GM21825 (cell line): ENCODE measurements around the gene UBE2E2.

Source experiments
- ATAC-seq: cut with Tn5 transposase; IDR thresholded peaks from one replicate; pipeline ENCODE4 v1.9.1; 2021; ENCODE audit warnings: mild to moderate bottlenecking, moderate library complexity; ENCODE audit not compliant: unreplicated experiment

The UBE2E2 gene

DNA sequence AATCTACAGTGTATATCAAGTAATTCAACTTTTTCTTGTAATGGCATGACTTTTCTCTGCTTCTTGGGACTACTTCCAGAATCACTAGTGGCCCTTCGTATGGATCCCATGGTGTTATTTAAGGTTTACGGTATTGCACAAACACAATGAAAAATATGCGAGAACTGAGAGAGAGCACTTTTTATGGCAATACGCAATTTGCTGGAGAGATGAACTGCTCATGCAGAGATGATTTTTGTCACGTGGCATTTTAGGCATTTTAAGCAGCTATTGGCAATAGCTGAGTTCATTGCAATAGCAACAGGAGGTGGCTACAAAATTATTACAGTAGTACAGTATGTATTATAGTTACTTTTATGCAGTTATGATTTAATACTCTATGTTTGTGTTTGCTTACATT, 294.0 kb downstream of the UBE2E2 start:
- ATAC-seq: no peak

GRCh38 chr3:23501201-23501802, 298.2 kb downstream of the UBE2E2 start:
- no peak for ATAC-seq

- no peak for ATAC-seq
These were observed 305.3 kb downstream of the UBE2E2 start for GRCh38 chr3:23508464-23508863.

GRCh38 chr3:23518441-23518840, 315.3 kb downstream of the UBE2E2 start:
- no peak for ATAC-seq

DNA sequence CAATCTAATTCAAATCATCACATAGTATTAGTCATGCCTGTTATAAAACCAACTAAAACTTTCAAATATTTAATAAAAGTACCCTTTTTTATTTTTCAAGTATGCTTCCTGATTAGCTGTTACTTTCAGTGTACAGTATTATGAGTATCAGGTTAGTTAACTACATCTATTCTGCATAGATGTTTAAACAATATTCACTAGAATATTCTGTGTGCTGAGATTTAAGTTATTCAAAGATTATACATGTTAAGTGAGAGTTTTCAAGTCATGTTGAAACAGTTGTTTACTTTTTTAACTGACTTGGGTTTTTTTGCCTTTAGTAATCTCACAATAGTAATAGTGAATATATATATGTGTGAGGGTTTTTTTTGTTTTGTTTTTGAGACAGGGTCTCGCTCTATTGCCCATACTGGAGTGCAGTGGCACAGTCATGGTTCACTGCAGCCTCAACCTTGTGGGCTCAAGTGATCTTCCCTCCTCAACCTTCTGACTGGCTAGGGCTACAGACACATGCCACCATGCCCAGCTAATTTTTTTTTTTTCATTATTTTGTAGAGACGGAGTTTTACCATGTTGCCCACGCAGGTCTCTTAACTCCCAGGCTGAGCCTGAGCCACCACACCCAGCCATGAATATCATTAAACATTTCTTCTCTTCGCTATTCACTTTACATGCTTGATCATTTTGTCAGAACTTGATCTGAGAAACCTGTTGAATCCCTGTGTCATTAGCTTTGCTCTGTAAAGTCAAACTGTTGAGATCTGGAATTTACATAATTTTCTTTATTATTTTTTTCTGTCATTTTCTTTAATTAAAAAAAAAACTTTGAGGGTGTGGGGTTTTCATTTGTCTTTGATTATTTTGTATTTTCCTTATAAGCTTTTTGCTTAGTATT, 316.4 kb downstream of the UBE2E2 start:
- ATAC-seq: no peak

DNA sequence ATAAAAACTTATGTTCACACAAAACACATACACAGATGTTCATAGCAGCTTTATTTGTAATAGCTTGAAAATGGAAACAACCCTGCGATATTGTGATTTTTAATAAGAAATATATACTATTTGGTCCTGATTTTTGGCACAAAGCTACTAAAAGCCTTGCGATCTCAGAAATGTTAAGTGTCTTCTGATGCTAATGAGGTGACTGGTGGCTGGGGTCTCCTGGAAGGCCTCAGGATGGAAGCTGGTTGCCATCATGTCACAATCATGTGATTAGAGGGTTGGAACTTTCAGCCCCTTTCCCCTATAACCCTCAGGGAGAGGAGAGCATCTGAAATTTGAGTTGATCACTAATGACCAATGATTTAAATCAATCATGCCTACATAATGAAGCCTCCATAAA, 324.2 kb downstream of the UBE2E2 start:
- ATAC-seq: no peak

GRCh38 chr3:23533596-23533995, 330.5 kb downstream of the UBE2E2 start:
- ATAC-seq: no peak

DNA sequence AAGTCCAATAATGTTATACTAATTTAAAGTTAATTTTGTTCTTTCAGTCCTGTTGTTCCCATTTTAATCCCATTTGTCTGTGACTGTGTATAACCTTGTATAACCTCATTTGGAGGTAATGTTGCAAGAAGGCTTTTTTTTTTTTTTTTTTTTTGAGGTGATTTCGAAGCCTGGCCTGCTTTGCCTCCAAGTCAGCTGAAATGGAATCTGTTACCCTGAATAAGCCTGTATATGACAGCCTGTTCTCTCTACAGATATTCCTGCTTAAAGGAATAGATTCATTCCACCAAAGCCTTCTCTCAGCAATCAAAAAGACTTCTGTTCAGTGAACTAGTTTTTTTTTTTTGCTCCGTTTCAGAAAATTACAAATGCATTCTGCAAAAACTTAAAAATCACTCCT, 330.9 kb downstream of the UBE2E2 start:
- ATAC-seq: no peak

DNA sequence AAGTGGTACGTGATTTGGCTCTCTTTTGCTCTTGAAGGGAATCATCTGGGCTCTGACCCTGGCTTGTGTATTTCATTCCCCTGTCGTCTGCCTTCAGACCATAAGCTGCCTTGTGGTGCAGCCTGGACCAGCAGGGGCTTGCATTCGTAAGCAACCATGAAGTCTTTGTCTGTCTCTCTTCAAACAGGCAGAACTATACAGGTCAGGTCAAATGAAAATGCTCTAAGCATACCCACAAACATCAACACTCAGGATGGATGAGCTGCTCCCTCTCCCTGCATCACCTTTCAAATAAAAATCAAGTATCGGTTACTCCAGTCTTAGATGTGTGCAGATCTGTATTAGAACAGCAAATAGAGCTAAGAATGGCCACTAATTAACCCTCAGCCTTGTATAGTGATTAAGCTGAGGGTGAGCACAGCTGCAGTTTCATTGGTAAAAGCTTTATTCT, 334.0 kb downstream of the UBE2E2 start:
- no peak for ATAC-seq

DNA sequence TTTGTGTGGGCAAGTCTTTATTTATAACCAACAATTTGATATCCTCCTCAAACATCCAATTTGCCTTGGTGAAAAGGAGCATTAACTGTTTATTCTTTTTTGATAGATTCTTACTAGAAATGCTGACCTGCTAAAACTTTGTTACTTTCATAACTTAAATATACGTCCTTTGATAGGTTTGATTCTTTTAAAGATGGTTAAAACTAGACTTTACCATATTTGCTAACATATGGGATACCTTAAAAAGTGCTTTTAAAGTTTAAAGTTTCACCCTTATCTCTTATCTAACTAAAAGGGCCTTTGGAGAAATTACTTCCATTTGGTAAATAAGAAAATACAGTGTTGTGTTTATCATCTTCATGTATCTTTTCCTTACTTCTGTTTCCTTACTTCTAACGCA, 336.1 kb downstream of the UBE2E2 start:
- no peak for ATAC-seq

- no peak for ATAC-seq
These were observed 337.5 kb downstream of the UBE2E2 start for GRCh38 chr3:23540600-23540999.

GRCh38 chr3:23542079-23542478, 339.0 kb downstream of the UBE2E2 start:
- ATAC-seq: no peak

DNA sequence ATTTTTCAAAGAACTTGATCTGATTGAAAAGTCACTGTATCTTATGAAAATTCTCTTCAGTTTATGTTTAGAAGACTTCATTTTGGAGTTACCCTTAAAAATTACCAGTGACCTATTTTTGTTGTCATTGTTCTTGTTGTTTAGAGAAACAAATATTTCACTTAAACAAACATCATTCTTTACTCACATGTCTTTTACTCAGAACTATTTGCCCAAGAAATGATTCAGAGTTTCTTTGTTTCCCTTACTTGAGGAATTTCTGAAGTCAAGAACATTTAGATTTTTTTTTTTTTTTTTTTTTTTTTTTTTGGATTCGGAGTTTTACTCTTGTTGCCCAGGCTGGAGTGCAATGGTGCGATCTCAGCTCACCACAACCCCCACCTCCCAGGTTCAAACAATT, 343.1 kb downstream of the UBE2E2 start:
- no peak for ATAC-seq

GRCh38 chr3:23547905-23548650, 345.0 kb downstream of the UBE2E2 start:
- ATAC-seq: no peak

GRCh38 chr3:23548706-23549105, 345.6 kb downstream of the UBE2E2 start:
- no peak for ATAC-seq

- ATAC-seq: no peak
These were observed 346.2 kb downstream of the UBE2E2 start for GRCh38 chr3:23549148-23549910.

GRCh38 chr3:23550402-23550801, 347.3 kb downstream of the UBE2E2 start:
- peak; percentile 84 for ATAC-seq

GRCh38 chr3:23552506-23552905, 349.4 kb downstream of the UBE2E2 start:
- no peak for ATAC-seq

DNA sequence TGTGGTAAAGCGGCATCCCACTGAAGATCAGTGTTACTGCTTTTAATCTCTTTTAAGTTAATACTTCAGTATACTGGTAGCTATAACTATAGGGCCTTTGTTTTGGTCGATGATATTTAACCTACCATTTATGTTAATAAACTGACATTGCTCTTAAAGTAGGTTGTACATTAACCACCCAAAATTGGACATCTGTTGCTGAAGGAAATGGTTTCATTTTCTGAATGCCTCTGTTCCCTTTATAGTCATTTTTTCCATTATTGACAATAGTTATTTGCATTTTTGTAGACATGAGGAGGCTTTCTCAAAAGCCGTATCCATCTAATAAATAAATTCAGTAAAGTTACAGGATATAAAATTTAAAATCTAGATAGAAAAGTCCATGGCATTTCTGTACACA, 350.2 kb downstream of the UBE2E2 start:
- ATAC-seq: no peak

GRCh38 chr3:23565041-23565775, 362.1 kb downstream of the UBE2E2 start:
- no peak for ATAC-seq
